ENCODE measurements around the gene CYTH3. TPM values are rescaled to one million over a fixed set of nuclear protein-coding genes. Genes with fewer than 3 reads are reported as not detected.
"Not testable (repeated sequence)": the region's sequence is repeated elsewhere in the genome, so short reads cannot be mapped to it uniquely, and the experiment has no call there.

The CYTH3 gene
- total RNA-seq, 1 donor from 2014 or later = 0.98 TPM

DNA sequence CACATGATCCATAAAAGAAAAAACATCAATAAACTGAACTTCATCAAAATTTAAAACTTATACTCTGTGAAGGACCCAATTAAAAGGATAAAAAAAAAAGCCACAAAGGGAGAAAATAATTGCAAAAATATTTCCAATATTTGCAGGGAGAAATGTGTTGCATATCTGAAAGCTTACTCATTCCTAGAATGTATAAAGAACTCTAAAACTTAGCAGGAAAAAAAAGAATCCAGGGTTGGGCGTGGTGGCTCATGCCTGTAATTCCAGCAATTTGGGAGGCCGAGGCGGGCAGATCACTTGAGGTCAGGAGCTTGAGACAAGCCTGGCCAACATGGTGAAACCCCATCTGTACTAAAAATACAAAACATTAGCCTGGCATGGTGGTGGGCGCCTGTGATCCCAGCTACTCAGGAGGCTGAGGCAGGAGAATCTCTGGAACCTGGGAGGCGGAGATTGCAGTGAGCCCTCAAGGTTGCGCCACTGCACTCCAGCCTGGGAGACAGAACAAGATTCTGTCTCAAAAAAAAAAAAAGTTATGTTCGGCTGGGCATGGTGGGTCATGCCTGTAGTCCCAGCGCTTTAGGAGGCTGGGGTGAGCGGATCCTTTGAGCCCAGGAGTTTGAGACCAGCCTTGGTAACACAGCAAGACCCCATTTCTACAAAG, 11.1 kb upstream of the CYTH3 start:
- intact Hi-C loops (cut with micrococcal nuclease) = not testable (repeated sequence)

DNA sequence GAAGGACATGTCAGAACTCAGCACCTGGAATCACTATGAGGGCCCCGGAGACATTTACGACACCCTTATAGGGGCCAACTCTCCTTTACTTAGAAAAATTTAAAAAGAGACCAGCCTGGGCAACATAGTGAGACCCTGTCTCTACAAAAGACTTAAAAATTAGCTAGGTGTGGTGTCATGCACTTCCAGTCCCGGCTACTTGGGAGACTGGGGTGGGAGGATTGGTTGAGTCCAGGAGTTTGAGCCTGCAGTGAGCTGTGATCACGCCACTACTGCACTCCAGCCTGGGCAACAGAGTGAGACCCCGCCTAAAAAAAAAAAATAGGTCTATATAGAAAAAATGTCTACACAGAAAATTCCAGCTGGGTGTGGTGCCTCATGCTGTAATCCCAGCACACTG, 7.5 kb upstream of the CYTH3 start:
- intact Hi-C loops (cut with micrococcal nuclease) = no loop called here

DNA sequence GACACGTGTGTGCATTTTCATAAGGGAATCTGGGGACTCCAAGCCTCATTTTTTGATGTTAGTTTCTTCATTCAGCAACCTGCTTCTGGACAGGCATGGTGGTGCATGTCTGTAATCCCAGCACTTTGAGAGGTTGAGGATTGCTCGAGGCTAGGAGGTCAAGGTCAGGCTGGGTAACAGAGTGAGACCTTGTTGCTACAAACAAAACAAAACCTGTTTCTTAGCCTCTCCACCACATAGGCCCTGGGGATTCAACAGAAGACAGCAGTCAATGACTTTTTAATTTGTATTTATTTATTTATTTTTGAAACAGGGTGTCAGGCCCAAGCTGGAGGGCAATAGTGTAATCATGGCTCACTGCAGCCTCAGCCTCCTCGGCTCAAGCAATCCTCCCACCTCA, 6.9 kb upstream of the CYTH3 start:
- intact Hi-C loops (cut with micrococcal nuclease) = no loop called here

DNA sequence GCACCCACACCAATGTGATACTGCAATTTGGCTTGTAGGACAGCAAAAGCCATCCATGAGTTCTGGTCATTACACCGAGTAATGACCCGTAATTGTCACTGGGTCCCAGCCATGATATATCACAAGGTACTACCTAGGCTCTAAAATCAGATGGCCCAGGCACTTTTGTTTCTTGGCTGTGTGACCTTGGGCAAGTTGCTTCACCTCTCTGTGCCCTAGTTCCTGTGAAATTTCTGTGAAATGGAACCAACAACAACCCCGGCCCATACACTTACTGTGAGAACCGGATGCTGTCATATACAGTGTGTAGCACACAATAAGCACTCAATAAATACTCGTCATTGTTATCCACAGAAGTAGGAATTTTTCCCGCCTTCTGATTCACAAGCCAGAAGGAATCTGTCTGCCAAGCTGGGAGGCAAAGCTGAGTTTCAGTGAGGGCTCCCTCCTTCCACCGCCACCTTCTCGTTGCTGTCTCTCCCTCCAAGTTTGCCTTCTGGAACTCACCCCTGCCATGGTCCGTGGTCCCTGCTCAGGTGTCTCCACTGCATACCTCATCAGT, 6.4 kb upstream of the CYTH3 start:
- intact Hi-C loops (cut with micrococcal nuclease) = no loop called here

DNA sequence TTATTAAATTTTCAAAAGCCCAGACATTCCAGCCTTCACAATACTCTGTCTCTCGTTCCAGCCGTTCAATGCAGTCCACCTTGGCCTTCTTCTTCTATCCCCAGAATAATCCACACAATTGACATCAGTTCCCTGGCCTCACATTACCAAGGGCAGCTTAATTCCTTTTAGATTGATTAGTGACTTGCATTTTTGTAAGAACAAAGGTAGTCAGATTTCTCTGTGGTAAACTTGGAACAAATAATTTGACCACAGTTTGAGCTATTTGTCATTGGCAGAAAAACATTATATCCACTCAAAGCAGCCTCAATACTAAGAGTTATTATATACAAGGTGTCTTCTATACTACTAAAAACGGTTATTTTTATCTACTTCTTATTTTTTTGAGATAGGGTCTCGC, 5.1 kb upstream of the CYTH3 start:
- intact Hi-C loops (cut with micrococcal nuclease) = no loop called here

DNA sequence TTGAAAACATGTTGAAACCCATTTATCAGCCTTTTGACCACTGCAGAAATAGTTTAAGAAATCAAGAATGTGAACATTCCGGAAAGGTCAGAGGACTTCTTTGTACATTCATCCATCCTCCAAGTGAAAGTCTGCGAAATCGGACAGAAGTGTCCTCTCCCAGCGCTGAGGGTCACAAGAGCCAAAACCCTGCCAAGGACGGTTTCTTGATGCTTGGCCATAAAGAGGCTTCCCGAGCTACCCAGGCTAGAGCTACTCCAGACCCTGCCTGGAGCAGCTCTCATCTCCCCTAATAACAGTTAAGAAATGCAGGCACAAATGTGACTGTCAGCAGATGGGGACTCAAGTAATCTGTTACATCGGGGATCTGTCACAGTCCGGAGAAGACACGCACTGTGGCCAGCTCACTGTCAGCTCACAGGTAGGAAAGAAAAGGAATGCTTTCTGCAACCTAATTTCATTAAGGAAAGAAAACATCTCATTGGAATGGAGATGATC, 4.5 kb upstream of the CYTH3 start:
- intact Hi-C loops (cut with micrococcal nuclease) = no loop called here

DNA sequence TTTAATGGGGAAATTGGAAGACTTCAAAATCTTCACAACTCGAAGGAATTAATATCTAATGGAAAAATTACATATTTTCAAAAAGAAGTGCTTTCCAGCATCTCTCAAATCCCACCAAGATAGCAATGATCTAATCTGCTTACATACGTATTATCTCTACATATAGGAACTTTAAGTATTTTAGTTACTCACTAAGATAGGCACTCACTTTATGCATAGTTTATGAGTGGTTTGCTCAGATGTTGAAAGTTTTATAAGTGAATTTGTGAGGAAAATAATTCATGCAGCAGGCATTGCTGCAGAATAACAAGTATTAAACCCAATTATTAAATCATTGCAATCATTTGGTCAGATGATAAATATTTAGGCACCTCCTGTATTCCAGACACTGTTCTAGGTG, 2.3 kb upstream of the CYTH3 start:
- intact Hi-C loops (cut with micrococcal nuclease) = loop anchor here (5.0 kb wide), 3 partner anchors 163 to 1082 kb away; partner anchors contain the start of gene WIPI2

DNA sequence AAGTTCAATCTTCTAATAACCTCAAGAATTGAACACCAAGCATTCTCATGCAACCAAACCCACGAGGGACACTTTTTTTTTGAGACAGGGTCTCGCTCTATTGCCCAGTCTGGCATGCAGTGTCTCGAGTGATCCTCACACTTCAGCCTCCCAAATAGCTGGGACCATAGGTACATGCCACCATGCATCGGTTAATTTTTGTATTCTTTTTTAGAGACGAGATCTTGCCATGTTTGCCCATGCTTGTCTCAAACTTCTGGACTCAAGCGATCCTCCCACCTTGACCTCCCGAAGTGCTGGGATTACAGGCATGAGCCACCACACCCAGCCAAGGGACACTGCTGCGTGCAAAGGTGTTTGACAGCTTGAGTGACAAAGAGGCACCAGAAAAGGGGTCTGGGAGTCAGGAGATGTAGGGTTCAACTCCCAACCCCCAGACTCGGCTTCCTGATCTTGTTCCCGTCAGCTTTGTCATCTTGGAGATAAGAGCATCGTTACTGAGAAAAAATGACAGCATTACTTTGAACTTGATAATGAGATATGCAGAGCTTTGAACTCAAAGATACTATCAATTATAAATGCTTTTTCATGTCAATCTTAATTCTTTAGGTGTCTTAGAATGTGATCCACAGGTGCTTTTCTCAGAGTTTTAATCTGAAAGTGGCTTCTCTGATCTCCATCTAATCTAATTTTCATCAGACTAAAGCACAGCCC, 1.6 kb upstream of the CYTH3 start:
- intact Hi-C loops (cut with micrococcal nuclease) = loop anchor here (5.0 kb wide), 3 partner anchors 163 to 1082 kb away; partner anchors contain the start of gene WIPI2

DNA sequence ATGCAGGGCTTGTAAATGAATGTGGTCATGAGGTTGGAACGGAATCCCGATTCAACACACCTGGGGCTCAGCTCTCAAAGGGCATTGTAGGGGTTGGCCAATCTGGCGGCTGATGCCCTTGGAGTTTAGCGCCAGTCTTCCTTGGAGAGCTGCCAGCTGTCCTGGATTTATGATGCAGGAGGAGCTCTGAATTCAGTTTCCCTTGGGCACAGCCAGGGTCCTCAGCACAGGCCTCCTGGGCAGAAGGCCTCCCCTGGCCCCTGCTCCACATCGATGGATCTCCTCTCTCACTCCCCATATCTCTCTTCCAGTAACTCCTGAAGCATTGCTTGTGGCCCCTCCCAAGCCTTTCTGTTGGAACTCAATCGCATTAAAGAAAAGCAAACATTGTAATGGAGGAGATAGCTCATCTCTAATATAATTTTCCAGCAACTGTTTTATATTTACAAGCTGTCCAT, 985 bp upstream of the CYTH3 start:
- intact Hi-C loops (cut with micrococcal nuclease) = loop anchor here (5.0 kb wide), 3 partner anchors 164 to 1081 kb away; partner anchors contain the start of gene WIPI2

DNA sequence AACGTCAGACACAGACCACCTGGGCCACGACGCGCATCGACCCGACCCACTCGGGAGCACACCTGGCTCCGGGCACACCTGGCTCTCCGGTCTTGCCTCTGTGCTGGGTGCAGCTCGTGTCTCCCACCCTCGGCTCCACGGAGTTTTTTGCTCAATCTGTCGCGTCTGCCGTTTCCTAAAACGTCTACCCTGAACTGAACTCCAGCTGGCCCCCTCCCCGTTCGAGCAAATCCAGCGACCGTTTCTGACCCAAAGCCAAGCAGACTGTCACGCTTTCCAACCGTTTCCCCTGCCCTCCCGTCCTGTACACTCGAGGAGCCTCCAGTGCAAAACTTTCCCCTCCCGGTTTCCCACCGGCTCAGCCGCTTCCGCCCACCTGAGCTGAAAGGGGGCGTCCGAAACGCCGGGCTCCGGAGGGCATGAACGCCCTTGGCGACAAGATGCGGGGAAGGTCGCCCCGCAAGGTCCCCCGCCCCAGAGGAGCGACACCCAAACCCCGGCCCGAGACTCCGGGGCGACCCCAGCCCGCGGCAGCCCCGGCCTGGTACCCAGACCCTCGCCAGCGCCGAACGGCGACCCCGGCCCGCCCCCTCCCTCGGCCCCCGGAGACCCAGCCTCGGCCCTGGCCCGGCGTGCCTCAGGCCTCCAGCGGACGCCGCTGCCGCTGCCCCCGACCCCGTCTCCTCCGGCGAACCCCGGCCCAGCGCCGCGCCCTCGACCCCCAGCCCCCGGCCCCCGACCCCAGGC, 557 bp downstream of the CYTH3 start:
- intact Hi-C loops (cut with micrococcal nuclease) = loop anchor here (1.0 to 5.0 kb wide), 5 partner anchors 165 to 1080 kb away; partner anchors contain the start of genes AIMP2, PMS2 and WIPI2

DNA sequence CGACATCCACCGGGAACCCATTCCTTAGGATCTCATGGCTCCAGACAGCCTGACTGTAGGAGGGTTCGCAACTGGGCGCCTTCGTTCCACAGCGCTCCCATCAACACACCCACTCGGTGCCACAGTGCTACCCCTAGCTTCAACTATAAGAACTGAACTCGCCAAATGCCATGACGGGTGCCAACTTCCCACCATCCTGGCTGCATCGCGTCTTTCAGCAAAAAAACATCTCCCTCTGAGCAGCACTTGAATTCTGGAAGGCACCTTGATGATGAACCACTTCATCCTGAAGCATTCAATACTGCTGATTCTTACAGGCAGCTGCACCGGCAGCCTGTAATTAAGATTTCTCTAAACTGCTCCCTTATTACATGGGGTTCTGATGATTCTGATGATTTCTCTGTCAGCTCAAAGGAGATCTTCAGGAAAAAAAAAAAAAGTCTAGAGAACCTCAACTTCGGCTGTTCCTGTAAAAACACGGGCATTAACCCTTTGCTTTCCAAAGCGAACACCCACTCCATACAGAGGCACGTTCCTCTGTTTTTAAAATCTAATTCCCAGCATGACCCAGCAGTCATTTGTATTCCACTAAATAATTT, 1.3 kb downstream of the CYTH3 start:
- intact Hi-C loops (cut with micrococcal nuclease) = loop anchor here (1.0 to 5.0 kb wide), 4 partner anchors 165 to 1079 kb away; partner anchors contain the start of gene WIPI2

DNA sequence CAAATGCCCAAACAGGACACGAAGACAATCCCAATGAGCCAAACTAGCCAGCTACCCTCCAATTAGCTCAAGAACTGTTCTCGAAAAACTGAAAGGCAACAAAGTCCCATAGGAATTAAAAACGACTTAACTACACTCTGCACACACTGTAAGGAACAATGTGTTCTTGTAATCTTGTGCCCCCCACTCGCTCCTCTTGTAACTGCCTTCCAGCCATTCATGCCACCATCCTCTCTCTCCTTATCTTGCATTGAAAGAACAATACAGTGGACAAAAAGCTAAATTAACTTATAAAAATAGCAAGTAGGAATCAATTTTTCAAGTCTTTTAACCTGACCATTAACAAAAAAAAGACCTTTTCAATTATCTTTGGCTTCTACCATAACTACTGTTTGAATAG, 2.9 kb downstream of the CYTH3 start:
- intact Hi-C loops (cut with micrococcal nuclease) = no loop called here

DNA sequence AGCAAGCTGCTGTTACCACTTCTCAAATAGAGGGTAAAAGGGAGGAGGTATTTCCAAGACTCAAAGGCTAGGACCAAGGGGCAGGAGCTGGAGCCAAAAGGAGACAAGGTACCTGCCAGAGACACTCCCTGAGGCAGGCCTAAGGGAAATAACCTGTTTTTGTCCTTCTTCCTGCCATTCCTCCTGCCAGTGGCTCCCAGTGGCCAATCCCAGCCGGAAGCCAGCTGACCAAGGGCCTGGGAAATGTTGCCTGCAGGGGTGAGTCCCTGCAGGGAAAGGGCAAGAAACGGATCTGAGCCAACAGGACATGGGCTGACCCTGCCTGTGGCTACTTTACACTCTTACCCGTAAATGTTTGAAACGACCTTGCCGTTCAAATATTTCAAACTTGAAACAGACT, 3.5 kb downstream of the CYTH3 start:
- intact Hi-C loops (cut with micrococcal nuclease) = no loop called here

DNA sequence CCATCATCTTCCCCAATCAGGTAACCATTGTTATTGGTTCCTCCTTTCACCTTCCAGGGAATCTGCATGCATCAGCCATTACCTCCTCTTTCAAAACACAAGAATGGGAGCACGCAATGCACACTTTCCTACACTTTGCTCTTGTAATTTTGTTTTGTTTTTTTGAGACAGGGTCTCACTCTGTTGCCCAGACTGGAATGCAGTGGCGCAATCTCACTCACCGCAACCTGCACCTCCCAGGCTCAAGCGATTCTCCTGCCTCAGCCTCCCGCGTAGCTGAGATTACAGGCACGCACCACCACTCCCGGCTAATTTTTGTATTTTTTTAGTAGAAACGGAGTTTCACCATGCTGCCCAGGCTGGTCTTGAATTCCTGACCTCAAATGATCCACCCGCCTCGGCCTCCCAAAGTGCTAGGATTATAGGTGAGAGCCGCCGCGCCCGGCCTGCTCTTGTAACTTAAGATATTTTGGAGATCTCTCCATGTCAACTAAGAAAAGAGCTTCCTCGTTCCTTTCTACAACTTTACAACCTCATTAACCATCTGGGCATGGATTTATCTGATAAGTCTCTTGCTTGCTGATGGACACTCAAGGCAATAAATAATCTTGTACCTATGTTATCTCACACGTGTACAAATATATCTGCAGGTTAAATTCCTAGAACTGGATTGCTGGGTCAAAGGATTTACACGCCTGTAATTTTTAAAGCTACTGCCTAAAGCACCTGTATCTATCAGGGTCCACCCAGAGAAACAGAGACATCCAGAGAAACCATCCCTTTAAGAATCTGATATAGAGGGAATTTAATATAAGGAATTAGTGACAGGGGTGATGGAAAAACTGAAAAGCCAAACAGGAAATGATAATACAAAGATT, 4.2 kb downstream of the CYTH3 start:
- intact Hi-C loops (cut with micrococcal nuclease) = no loop called here

DNA sequence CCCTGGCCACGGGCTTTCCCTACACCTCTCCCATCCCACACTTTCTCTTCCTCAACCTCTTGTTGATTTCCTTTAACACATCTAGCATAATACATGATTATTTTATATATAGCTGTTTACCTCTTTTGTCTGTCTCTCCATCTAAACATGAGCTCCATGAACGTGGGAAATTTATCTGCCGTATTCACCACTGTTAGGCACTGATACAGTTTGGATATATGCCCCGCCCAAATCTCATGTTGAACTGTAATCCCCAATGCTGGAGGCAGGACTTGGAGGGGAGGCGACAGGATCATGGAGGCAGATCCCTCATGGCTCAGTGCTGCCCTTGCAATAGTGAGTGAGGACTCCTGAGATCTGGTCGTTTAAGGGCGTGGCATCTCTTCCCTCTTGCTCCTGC, 5.7 kb downstream of the CYTH3 start:
- intact Hi-C loops (cut with micrococcal nuclease) = no loop called here

DNA sequence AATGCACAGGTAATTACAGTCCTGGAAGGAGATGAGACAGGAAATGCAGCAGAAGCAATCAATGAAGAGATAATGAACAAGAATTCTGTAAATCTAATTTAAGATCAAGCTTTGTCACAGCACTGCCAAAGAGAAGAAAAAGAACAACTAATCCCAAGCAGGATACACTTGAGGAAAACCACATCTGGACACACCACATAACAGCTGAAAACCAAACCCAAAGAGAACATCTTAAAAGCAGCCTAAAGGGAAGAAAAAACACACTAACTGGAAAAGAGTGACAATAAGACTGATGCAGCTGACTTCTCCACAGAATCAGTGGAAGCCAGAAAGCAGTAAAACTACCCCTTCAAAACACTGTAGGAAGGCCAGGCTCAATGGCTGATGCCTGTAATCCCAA, 10.2 kb downstream of the CYTH3 start:
- intact Hi-C loops (cut with micrococcal nuclease) = no loop called here

DNA sequence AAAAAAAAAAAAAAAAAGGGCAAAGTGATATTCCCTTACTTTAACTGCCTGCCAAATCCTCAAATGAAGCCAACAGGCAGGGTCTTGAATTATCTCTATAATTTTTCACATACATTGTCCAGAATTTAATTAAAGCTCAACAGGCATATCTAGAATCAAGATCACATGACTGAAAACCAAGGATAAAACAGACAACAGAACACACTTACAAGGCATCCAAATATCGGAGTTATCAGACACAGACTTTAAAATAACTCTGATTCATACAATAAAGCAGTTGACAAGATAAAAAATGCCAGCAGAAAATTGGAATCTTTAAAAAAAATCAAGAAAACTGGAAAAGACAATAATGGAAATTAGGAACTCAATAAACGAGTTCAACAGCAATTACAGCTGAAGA, 10.7 kb downstream of the CYTH3 start:
- intact Hi-C loops (cut with micrococcal nuclease) = no loop called here

DNA sequence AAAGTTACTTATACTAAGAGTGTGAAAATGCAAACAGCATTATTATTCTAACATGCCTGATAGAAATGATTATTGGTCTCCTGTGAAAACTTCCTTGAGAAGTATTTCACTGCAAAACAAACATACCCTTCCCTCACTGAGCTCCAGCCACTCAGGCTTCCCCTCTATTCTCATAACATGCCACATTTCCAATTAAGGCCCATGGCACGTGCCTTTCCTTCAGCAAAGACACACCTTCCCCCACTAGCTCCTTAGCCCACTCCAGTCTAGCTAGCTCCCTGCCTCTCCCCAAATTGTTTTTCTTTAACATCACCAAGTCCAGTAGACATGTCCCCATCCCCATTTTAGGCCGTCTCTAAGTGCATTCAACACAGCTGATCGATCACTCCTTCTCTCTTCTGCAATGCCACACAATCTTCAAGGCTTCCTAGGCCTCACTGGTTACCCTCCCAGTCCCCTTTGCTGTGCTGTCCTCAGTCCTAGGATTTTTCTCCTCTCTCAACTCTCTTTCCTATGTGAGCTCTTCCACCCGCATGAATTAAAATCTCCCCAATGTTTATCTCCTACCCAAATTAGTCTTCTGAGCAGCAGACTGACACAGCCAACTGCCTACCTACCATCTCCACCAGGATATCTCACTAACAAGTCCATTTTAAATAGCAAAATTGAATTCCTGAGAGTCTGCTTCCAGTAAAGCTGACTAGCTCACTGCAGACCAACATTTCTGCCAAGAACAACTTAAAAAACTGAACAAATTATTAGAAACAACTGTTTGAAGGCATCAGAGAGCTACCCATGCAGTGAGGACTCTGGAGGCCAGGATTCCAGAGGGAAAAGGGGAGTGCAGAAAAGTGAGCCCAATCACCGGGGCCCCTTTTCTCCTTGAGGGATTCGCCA, 11.9 kb downstream of the CYTH3 start:
- intact Hi-C loops (cut with micrococcal nuclease) = no loop called here

DNA sequence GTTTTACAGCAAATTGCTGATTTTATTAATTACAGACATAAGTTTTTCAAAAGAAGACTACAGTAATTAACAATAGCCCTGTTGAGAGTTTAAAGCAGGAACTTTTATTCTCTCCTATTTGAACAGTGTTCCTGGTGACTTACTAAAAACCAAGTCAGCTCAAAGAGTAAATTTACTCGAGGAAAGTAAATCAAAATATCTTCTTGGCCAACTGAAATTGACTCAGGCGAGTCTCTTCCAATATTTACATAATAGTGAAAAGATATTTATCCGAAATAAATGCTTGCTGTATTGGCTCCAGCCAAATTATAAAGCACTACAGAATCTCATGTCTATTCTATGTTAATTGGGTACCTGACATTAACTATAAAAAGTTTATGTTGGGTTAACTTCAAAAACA, 13.2 kb downstream of the CYTH3 start:
- intact Hi-C loops (cut with micrococcal nuclease) = no loop called here

Measured in T-helper 1 cell treated with Interleukin-12 subunit alpha and Interleukin-12 subunit beta and Interleukin-4 antibody, amounts not matched to agents 30 ng/mL and 1 ng/mL, for 36 hours (primary cell).